Measurements from ENCODE around the gene ZFYVE28.

The ZFYVE28 gene

DNA sequence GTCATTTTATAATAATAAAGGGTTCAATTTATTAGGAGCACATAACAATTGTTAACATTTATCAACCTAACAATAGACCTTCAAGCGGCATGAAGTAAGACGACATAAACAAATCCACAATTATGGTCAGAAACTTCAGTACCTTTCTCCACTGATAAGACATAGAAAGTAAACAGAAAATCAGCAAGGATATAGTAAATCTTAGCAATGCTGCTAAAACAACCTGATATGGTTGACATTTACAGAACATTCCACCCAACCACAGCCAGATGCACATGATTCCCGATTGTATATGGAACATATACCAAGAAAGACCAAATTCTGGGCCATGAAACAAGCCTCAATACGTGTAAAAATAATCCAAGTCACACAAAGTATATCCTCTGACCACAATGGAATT is 71.3 kb downstream of the ZFYVE28 start:
- no peak for DNase-seq

DNA sequence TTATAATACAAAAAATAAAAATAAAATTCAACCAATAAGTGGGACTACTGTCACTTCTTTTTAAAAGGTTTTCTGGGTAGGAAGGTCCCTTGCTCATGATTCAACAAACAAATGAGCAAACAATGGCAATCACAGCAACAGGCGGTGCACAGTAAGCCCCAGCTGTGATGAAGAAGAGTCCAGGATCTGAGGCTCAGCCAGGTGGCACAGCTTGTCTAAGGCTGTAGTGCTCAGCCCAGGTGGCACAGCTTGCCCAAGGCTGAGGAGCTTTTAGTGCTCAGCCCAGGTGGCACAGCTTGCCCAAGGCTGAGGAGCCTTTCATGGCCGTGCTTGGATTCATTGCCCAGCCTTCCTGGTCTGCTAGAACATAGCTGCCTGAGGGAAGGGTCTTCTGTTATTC is 75.0 kb downstream of the ZFYVE28 start:
- DNase-seq = no peak

DNA sequence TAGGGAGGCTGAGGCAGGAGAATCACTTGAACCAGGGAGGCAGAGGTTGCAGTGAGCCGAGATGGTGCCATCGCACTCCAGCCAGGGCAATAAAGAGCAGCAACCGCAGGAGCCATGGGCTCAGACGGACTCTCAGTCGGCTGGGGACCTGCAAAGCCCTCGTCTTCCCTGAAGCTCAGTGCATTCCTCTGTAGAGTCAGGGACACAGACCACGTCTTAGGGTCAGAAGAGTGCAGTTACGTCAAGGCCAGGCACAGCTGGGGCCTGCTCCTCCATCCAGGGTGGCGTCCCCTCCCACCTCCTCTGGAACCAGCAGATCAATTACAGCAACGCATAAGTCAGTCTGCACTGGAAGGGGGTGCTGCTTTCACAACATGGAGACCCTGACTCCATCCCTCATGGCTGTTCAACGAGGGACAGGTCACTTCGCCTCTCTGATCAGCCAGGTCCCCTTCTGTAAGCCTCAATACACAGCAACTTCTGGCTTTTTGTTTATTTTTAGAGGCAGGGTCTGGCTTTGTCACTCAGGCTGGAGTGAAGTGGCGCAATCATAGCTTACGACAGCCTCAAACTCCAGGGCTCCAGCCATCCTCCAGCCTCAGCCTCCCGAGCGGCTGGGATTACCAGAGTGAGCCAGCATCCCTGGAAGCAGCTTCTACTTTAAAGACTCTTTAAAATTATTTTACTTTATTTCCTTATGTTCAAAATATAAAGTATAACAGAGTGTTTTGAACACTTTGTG is 76.4 kb downstream of the ZFYVE28 start:
- no peak for DNase-seq

DNA sequence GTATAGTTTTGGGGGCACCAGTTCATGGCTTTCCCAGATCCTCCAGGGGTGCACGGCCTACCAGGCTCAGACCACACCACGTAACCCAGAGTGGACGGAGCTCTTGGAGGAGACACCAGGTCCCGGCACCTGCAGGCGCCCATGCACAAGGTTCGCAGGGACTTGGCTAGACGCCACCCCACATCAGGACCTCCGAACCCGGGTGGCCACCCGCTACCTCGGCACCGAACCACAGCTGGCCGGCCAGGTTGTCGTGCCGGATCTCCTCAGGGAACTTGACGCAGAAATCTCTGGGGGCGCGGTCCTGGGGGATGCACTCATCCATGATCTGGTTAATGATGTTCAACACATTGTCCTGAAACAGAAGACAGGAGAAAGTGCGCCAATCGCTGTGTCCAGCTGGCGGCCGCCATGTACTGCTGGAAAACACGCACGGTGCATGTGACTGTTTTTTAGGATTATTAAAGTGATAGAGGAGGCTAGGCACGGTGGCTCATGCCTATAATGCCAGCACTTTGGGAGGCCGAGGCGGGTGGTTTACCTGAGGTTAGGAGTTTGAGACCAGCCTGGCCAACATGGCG is 77.1 kb downstream of the ZFYVE28 start:
- DNase-seq = no peak

DNA sequence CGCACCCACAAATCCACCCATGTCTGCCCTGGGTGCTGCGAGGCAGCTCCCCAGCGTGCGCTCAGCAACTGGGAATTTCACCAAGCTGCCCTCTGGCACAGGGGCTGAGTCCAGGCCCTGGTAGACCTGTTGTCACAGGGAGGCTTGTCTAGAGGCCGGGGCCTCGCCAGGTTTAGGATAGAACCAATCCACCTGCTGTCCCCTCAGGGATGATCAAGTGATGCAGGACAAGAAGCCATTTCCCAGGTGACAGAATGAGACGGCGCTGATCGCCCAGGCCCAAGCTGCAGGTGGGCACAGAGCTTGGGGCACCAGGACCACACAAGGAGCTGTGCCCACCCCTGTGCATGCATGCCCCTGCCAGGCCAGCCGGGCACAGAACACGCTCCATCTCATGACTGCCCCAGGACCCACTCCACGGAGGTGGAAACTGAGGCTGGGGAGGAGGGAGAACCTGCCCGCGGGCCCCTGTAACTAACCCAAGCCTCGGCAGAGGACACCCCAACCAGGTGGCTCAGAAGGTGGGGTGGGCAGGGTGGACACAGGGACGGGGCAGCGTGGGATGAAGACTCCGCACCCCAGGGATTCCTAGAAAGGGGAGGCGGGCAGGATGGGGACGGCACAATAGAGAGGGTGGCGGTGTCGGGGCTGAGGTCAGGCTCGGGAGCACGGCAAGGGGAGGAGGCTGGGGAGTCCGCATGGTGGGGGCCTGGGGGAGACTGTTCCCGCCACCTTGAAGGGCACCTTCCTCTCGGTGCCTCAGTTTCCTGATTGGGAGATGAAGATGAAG is 78.0 kb downstream of the ZFYVE28 start:
- DNase-seq = no peak

DNA sequence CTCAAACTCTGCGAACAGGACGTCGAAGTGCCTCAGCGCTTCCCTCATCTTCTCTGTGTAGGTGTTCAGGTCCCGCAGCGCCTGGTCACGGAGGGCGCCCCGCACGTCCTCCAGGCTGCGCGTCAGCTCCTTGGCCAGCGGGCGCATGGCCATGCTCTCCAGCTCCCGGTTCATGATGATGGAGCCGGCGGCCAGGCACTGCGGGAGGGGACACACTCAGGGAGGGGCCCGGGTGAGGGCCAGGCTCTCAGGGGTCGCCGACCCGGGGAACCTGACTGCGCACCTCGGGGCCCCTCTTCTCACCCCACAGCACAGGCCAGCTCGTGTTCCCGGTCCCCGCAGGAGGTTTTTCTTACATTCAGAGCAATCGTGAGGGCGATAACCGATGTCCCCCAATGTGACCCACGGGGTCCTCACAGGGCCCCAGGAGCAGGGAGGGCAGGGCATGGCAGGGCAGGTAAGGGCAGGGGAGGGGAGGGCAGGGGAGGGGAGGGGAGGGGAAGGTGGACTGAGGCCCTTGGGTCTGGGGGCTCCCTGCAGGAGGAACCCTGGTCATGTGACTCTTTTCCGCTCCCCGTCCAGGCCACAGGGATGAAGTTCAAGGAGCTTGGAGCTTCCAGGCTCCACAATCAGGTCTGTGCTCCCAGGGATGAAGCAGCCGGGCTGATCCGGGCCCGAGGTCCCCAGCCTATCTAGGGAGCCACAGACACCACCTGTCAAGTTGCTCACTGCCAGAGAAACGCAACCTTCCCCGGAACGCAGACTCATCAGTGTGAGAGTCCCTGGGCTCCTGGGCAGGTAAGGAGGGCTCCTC is 78.8 kb downstream of the ZFYVE28 start:
- no peak for DNase-seq

DNA sequence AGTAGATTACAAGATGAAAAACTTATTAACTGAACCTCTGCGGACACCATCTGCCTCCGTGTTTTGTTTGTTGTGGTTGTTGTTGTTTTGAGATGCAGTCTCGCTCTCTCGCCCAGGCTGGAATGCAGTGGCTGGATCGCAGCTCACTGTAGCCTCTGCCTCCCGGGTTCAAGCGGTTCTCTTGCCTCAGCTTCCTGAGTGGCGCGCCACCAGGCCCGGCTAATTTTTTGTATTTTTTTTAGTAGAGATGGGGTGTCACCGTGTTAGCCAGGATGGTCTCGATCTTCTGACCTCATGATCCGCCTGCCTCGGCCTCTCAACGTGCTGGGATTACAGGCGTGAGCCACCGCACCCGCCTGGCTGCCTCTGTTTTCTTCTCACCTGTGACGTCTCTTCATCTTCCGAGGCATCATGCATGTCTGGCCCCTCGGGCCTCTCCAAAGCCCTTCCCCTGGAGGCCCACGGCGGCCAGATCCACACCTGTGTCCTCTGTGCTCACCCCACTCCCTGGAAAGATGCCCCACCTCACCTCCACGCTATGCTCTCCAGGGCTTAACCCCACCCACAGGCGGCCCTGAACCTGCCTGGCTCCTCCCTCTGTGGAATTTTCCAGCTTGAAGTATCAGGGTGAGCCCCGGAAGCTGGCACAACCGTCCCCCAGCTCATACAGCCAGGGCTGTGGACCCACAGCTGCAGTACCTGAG is 79.5 kb downstream of the ZFYVE28 start:
- DNase-seq = no peak

DNA sequence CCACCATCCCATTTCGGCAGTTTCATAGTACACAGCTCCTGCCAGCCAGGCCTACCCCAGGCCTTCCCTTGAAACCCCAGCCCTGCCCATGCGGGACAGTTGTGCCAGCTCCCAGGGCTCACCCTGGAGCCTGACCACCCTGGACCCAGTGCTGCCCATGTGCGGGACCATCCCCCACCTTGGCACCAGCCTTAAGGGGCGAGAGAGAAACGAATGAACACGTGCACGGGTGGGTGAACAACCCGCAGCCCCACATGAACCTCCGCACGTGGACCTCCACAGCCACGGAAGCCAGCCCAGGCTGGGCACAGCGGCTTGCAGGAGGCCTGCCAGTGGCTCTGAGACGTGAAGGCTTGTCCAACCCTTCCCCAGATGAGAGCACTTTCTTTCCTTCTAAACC is 80.5 kb downstream of the ZFYVE28 start:
- DNase-seq = no peak

DNA sequence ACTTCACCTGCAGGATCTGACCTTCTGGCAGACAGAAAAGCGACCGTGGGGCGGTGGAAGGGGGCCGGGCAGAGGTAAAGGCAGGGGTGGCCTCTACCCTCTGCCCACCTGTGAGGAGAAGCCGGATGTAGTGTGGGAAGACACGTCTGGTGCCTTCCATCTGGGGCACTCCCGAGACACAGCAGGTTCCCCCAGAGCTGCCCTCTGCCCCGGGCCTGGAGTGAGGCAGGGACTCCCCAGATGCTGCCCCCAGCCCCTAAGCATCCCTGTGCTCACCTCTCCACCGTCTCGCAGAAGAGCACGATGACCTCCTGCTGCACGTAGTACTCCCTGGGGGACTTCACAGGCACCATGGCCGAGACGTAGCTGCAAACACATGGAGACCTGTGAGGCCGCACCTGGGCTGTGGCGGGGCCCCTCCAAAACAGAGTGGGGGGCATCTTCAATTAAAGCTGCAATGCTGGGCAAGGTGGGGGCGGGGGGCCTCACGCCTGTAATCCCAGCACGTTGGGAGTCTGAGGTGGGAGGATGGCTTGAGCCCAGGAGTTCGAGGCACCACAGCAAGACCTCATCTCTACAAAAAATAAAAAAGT is 81.2 kb downstream of the ZFYVE28 start:
- DNase-seq = no peak

DNA sequence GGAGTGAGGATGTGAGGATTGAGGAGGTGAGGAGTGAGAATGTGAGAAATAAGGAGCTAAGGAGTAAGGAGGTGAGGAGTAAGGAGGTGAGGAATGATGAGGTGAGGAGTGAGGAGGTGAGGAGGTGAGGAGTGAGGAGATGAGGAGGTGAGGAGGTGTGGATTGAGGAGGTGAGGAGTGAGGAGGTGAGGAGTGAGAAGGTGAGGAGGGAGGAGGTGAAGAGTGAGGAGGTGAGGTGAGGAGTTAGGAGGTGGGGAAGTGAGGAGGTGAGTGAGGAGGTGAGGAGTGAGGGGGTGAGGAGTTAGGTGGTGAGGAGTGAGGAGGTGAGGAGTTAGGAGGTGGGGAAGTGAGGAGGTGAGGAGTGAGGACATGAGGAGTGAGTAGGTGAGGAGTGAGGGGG is 81.8 kb downstream of the ZFYVE28 start:
- DNase-seq = no peak

DNA sequence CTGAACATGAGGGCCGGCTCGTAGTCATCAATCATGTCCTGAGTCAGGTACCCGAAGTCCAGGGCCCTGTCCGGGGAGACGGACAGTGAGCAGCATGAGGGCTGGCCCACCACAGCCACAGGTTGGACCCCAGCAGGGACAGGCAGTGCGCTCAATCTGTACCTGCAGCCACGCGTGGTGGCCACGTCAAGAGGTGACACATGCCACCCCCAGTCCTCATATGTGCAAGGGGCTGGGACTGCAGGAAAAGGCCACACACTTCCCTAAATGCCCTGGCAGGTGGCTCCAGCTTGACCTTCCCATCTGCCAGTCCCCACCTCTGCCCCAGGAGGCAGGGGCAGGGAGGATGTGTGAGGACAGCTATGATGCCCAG is 82.7 kb downstream of the ZFYVE28 start:
- DNase-seq = no peak

DNA sequence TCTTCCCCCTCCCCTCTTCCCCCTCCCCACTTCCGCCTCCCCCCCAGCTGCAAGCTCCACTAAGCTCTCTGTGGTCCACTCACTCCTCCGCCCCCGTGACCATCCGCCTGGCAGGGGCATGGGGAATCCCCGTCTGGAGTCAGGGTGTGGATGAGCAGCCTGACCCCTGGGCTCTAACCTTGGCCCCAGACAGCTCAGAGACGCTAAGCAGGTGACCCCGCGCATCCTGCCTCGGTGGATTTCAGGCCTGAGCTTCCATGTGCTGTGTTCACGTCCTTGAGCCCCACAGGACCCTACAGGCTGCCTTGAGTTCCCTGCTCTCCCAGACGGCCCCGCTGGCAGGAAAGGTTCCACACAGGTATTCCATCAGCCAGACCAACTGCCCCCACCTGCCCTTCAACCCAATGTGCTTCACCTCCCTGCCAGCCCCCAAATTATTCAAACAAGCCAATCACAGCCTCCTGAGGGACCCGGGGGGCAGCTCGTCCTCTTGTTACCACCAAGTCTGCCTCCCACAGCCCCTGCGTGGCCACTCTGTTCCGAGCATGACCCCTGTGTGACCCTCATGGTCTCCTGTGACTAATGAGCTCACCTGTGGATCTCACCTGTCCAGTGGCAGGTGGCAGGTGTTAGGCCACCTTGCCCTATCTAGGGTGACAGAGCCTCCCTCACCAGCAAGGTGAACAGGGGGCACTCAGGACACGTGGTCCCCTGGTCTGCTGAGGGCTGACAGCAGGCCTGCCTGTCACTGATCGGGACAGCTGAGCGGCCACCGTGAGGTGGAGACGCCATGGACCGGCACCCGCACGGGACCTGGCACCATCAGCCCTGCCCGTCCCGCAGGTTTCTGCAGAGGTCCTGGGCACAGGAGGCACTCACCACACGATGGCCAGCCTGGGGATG is 83.4 kb downstream of the ZFYVE28 start:
- DNase-seq = no peak

DNA sequence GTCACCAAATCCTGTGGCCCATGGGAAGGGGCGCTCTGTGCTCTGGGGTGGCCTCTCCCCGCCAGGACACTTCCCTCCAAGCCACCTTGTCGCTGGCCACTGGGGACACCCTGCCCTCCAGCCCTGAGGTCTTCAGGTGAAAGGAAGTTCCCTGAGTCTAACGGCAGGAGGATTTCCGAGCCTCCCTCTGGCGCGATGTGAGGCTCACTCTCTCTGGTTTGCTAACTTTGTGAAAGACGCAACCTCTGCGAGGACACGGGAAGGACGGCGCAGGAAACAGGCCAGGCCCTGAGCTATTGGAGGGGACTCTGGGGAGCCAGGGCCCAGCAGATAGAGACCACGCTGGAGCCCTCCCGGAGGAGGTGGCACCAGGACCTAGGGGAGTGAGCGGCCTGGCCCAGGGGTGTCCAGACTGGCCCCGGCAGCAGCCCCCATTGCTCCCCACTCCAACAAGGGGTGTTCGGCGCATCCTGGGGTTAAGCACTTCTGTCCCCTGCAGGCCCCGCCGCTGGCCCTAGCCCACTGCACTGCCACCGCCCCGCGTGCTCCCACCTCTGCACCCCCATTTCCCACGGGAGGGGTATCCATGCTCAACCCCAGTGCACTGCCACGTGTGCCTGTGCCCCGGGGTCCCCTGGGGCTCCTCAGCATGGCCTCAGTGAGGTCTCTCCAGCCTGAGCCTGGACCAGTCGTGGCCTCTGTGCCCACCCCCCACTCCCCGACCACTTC is 84.4 kb downstream of the ZFYVE28 start:
- DNase-seq = no peak

DNA sequence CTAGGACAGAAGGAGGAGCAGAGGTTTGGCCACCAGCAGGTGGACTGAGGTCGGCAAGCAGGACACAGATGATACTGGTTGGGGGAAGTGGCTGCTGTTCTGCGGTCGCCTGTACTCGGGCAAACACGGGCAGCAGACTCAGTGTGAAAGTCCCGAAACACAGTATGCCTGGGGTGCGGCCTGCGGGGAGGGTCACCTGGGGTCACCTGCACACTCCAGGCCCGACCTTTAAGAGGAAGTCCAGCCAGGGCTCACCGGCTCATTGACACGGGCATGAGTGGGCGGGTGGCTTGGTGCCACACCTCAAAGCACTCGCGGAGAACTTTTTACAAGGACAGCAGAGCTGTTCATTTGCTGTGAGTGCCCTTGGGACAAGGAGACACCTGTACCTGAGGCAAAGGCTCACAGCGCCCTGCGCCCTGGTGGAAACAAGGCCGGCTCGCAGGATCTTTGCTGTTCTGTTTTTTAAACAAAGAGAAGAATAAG is 85.0 kb downstream of the ZFYVE28 start:
- no peak for DNase-seq

DNA sequence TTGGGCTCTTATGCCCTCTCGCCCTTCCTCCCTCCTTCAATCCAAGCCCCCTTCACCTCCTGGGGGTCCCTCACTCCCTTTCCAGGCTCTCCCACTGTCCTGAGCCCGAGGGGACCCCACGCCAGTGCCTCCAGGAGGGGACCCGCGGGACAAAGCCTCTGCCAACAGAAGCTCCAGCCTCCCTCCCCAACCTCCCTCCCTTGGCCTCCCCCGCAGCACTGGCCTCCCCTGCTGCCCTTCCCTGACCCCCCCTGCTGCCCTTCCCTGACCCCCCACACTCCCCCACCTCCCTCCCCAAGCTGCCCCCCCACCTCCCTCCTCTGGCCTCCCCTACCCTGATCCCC is 85.5 kb downstream of the ZFYVE28 start:
- DNase-seq = no peak

DNA sequence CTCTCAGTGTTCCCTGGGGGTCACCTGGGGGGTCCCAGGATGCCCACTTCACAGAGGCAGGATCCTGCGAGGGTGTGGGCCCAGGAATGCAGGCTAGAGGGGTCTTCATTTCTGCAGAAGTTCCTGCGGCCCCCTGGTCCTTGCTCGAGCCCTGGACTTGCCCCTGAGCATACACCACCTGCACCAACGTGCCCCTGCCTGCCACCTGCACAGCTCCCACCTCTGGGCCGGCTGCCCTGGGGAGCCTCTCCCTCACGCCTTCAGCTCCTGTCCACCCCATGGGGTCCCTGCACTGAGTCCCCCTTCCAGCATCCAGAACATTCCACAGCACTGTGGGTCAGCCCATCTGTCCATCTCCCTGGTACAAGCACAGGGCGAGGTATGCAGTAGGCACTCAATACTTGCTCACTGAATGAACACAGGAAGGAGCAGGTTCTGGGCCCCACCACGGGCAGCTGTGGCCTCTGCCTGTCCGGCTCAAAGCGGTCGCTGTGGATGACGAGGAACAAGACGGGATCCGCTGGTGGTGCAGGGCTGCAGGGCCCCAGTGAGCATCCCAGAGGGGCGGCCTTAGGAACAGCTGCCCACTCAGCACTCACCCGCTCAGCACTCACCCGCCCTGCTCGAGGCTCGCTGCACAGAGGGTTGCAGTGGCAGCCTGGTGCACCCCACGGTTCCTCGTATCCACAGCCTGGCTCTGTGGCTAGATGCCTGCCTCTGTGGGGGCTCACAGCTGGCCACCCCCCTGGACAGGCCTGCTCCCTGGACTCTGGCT is 86.1 kb downstream of the ZFYVE28 start:
- DNase-seq = no peak

DNA sequence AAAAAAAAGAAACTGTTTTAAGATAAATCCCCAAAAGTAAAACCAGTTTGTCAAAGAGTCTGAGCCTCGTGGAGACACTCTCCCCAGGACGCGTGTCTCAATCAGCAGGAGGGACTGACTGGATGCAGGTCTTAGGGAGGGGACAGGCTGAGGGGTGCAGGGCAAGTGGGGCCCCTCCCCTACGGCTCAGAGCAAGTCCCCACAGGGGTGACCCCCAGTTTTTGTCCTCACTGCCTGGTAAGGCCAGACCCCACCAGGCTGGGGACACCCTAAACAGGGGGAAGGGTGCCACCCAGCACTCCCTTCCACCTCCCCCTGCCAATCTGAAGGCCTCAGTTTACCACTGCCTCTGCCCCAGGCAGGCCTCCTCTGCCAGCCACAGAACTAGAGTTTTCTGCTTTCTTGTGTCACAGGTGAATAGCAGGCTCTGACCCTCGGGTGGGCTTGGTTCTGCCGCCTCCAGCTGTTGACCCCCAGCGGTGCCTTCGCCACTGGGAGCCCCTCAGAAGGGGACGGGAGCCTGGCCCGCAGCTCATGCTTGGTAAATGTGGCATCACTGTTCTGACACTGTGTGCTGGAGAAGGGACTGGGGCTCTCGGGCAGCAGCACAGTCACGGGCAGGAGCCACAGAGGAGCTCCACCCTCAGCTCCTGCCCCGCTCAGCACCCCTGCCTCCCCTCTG is 86.8 kb downstream of the ZFYVE28 start:
- DNase-seq = no peak

DNA sequence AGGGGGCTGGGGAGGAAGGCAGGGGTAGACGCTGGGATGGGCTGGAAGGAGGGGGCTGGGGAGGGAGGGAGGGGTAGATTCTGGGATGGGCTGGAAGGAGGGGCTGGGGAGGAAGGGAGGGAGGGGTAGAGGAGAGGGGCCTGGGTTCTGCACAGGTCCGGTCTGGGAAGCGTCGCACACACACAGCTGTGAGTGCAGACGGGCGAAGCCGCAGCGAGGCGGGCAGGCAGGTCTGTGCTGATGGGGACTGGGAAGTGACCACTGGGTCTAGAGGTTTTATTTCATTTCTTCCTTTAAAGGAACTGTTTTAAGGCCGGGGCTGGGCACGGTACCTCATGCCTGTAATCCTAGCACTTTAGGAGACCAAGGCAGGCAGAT is 87.4 kb downstream of the ZFYVE28 start:
- DNase-seq = no peak
